K562 (cell line): Measurements from ENCODE around the gene POC5. TPM values are rescaled to one million over a fixed set of nuclear protein-coding genes. Genes with fewer than 3 reads are reported as not detected.

ENCODE experiments used
- BCOR ChIP-seq: fragments of 450-650 bp; IDR thresholded peaks from 2 replicates; pipeline ENCODE4 v1.6.1; 2016
- CXXC5 ChIP-seq: fragments of 250-450 bp; sonication (Bioruptor Pico); IDR thresholded peaks from 2 replicates; pipeline ENCODE4 v1.8.0; 2022; ENCODE audit warnings: inconsistent platforms, mild to moderate bottlenecking, moderate library complexity
- ESRRB ChIP-seq: fragments of 250-450 bp; sonication (Bioruptor Pico); IDR thresholded peaks from 2 replicates; pipeline ENCODE4 v1.5.0; 2020; ENCODE audit warnings: mild to moderate bottlenecking, moderate library complexity, borderline replicate concordance
- HDAC8 ChIP-seq: fragments of 450-650 bp; IDR thresholded peaks from 2 replicates; pipeline ENCODE4 v1.6.1; 2016; ENCODE audit warnings: mild to moderate bottlenecking, missing genetic modification characterization, moderate library complexity, missing compliant biosample characterization
- NCOA1 ChIP-seq: fragments of 450-650 bp; IDR thresholded peaks from 2 replicates; pipeline ENCODE4 v1.6.1; 2016; ENCODE audit warnings: low read depth
- NCOR1 ChIP-seq: fragments of 450-650 bp; IDR thresholded peaks from 2 replicates; pipeline ENCODE4 v1.6.1; 2016; ENCODE audit warnings: mild to moderate bottlenecking, moderate library complexity
- POLR2AphosphoS5 ChIP-seq: IDR thresholded peaks from 2 replicates; pipeline ENCODE4 v1.6.1; 2011; ENCODE audit warnings: mild to moderate bottlenecking, low read depth, low read length, moderate library complexity; ENCODE audit not compliant: control insufficient read depth, insufficient read depth
- SMARCE1 ChIP-seq: fragments of 450-650 bp; IDR thresholded peaks from 2 replicates; pipeline ENCODE4 v1.7.1; 2016; ENCODE audit warnings: mild to moderate bottlenecking
- polyA plus RNA-seq, 8 experiments: library from polyadenylated mRNA; depleted of rRNA in 4 of 8; stranded (reverse) in 5 of 8; unstranded in 3 of 8; fragments of >200 nt; fragmentation: Nextera tagmentation in 2 of 8; fragmentation: Illumina TruSeq in 1 of 8; extraction: Ambion mirVana in 2 of 8; extraction: Trizol in 1 of 8; gene quantifications; 2 replicates each; pipeline versions ENCODE4 v1.2.1 to v1.2.3, GENCODE V29; 2011 to 2014; ENCODE audit warnings: inconsistent platforms in 1 of 8, missing spikeins in 1 of 8
- total RNA-seq, 7 experiments: library from RNA; depleted of rRNA in 6 of 7; stranded (reverse); fragments of >200 nt in 6 of 7; fragmentation: Illumina TruSeq in 2 of 7; extraction: Trizol in 2 of 7; gene quantifications; 2 replicates each; pipeline versions ENCODE4 v1.2.1 to v1.2.3, GENCODE V29; 2011 to 2021; ENCODE audit warnings: low replicate concordance in 1 of 7
- TF ChIP-seq, protein P1 (sequence below): fragments of 450-650 bp; IDR thresholded peaks from 2 replicates; pipeline ENCODE4 v1.6.1; 2016; ENCODE audit warnings: mild to moderate bottlenecking
- TF ChIP-seq, protein P2 (sequence below): fragments of 250-450 bp; sonication (Bioruptor Pico); IDR thresholded peaks from 2 replicates; pipeline ENCODE4 v1.8.0; 2021; ENCODE audit warnings: borderline replicate concordance, mild to moderate bottlenecking, moderate library complexity; ENCODE audit not compliant: poor library complexity, severe bottlenecking

The POC5 gene
- total and polyA plus RNA-seq, 9 of the 15 experiments (the other 6 are each of a cell fraction or from before 2014, with no cell fraction given) = 14.5 to 38.2 (median 27.0) TPM

DNA sequence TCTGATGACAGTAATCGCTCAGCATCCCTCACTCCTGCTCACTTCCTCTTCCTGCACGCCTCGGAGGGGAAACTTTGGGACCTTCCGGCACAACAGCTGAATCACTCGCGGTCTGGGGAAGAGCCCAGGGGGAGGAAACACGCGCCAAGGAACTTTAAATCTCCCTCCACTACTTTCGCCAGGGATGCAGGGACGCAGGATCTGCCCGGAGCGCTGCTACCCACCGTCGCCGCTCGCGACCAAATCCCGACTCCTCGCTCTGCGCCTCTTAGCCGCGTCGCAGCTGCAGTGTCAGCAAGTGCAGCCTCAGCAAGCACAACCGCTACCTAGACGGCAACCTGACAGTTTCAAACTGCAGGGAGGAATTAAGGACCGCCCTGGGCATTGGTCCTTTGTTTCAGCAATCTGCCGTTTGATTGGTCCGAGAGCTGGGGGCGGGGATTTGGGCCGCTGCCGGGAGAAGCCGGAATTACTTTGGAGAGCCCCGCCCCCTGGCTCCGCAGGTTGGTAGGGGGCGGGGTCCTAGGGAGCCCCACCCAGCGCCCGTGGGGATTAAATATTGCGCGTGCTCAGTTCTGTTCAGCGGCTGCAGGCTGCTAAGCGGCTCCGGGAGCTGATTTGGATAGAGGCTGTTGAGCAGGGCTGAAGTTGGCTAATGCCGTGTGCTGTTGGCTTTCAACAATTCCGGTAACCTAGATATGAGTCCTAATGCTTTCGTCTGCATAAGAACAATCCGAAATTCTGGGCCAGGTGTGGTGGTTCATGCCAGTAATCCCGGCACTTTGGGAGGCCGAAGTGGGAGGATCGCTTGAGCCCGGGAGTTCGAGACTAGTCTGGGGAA is at the start of gene POC5 (continued):
- TF ChIP-seq, protein P1, sequence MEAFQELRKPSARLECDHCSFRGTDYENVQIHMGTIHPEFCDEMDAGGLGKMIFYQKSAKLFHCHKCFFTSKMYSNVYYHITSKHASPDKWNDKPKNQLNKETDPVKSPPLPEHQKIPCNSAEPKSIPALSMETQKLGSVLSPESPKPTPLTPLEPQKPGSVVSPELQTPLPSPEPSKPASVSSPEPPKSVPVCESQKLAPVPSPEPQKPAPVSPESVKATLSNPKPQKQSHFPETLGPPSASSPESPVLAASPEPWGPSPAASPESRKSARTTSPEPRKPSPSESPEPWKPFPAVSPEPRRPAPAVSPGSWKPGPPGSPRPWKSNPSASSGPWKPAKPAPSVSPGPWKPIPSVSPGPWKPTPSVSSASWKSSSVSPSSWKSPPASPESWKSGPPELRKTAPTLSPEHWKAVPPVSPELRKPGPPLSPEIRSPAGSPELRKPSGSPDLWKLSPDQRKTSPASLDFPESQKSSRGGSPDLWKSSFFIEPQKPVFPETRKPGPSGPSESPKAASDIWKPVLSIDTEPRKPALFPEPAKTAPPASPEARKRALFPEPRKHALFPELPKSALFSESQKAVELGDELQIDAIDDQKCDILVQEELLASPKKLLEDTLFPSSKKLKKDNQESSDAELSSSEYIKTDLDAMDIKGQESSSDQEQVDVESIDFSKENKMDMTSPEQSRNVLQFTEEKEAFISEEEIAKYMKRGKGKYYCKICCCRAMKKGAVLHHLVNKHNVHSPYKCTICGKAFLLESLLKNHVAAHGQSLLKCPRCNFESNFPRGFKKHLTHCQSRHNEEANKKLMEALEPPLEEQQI = peak; percentile 88
- no peak for TF ChIP-seq HDAC8
- peak; percentile 93 for TF ChIP-seq POLR2AphosphoS5
- 0 out of 2 replicates have a peak, but pooled peaks have one; percentile 20 for TF ChIP-seq SMARCE1
- TF ChIP-seq ESRRB = no peak
- TF ChIP-seq, protein P2, sequence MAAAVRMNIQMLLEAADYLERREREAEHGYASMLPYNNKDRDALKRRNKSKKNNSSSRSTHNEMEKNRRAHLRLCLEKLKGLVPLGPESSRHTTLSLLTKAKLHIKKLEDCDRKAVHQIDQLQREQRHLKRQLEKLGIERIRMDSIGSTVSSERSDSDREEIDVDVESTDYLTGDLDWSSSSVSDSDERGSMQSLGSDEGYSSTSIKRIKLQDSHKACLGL (CRISPR knock-in tag) = peak; percentile 59
- peak; percentile 79 for TF ChIP-seq CXXC5 (CRISPR knock-in tag)
- TF ChIP-seq BCOR = peak; percentile 31; the same call in 1 of the 2 replicates
- peak; percentile 88 for TF ChIP-seq NCOA1
- peak; percentile 20 for TF ChIP-seq NCOR1
